ENCODE results near the gene RXRA. TPM values are rescaled to one million over a fixed set of nuclear protein-coding genes. Genes with fewer than 3 reads are reported as not detected.
A peak's percentile ranks its signal among the peaks of the same experiment; 100 is the strongest.

Gene RXRA
- total and polyA plus RNA-seq, 2 of the 13 experiments (the other 11 are each of a cell fraction or from before 2014, with no cell fraction given), result 18.9 to 29.2 TPM

DNA sequence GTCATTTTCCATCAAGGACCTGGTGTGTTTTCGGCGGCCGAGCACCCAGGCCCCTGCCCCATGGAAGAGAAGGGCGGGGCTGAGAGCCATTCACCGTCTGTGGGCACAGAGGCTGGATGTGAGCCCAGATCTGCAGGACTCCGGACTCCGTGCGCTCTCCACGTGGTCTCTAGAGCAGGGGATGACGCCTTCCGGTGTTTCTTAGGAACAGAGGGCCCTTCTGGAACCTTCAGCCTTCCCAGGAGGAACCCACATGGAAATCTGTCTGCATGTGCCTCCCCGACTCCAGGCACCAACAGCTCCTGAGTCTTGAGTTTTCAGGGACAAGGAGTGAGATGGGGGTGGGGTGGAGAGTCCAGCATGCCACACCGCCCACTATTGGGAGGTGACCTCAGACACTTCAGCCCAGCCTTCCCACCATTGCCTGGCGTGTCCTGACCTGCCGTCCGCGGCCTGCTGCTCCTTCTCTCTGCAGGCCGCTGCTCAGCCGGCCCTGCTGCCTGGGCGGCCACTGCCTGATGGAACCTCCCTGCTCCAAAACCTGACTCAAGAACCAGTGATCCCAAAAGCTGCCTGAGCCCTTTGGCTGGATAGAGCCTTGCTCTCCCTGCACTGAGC lies 2.4 kb upstream of the RXRA start (continued):
- TF ChIP-seq, protein P1, sequence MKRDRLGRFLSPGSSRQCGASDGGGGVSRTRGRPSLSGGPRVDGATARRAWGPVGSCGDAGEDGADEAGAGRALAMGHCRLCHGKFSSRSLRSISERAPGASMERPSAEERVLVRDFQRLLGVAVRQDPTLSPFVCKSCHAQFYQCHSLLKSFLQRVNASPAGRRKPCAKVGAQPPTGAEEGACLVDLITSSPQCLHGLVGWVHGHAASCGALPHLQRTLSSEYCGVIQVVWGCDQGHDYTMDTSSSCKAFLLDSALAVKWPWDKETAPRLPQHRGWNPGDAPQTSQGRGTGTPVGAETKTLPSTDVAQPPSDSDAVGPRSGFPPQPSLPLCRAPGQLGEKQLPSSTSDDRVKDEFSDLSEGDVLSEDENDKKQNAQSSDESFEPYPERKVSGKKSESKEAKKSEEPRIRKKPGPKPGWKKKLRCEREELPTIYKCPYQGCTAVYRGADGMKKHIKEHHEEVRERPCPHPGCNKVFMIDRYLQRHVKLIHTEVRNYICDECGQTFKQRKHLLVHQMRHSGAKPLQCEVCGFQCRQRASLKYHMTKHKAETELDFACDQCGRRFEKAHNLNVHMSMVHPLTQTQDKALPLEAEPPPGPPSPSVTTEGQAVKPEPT (CRISPR knock-in tag; IDR thresholded peaks at IDR 0.05; ENCODE audit: low read depth), result no peak
- TF ChIP-seq GATAD2A (CRISPR knock-in tag; IDR thresholded peaks at IDR 0.05) (peak; percentile 77), KDM5A (IDR thresholded peaks at IDR 0.05; ENCODE audit: borderline replicate concordance, low read length) (no peak), AHR (CRISPR knock-in tag; IDR thresholded peaks at IDR 0.05) (no peak), ZNF816 (CRISPR knock-in tag; IDR thresholded peaks at IDR 0.05; ENCODE audit: borderline replicate concordance) (no peak), ZFP41 (CRISPR knock-in tag; IDR thresholded peaks at IDR 0.05; ENCODE audit: borderline replicate concordance) (no peak), ZNF546 (CRISPR knock-in tag; conservative IDR thresholded peaks at IDR 0.05) (0 out of 2 replicates have a peak, but pooled peaks have one; percentile 47), ZNF251 (CRISPR knock-in tag; IDR thresholded peaks at IDR 0.05) (no peak), ZNF382 (CRISPR knock-in tag; IDR thresholded peaks at IDR 0.05; ENCODE audit: borderline replicate concordance) (no peak), ZNF768 (CRISPR knock-in tag; IDR thresholded peaks at IDR 0.05) (peak; percentile 8; the same call in 1 of the 2 replicates)
- TF ChIP-seq, protein P2, sequence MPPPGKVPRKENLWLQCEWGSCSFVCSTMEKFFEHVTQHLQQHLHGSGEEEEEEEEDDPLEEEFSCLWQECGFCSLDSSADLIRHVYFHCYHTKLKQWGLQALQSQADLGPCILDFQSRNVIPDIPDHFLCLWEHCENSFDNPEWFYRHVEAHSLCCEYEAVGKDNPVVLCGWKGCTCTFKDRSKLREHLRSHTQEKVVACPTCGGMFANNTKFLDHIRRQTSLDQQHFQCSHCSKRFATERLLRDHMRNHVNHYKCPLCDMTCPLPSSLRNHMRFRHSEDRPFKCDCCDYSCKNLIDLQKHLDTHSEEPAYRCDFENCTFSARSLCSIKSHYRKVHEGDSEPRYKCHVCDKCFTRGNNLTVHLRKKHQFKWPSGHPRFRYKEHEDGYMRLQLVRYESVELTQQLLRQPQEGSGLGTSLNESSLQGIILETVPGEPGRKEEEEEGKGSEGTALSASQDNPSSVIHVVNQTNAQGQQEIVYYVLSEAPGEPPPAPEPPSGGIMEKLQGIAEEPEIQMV (CRISPR knock-in tag; IDR thresholded peaks at IDR 0.05; ENCODE audit: low read depth), result peak; percentile 87; the same call in 1 of the 2 replicates
- TF ChIP-seq, protein P3, sequence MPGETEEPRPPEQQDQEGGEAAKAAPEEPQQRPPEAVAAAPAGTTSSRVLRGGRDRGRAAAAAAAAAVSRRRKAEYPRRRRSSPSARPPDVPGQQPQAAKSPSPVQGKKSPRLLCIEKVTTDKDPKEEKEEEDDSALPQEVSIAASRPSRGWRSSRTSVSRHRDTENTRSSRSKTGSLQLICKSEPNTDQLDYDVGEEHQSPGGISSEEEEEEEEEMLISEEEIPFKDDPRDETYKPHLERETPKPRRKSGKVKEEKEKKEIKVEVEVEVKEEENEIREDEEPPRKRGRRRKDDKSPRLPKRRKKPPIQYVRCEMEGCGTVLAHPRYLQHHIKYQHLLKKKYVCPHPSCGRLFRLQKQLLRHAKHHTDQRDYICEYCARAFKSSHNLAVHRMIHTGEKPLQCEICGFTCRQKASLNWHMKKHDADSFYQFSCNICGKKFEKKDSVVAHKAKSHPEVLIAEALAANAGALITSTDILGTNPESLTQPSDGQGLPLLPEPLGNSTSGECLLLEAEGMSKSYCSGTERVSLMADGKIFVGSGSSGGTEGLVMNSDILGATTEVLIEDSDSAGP (CRISPR knock-in tag; IDR thresholded peaks at IDR 0.05; ENCODE audit: borderline replicate concordance), result peak; percentile 69
- TF ChIP-seq, protein P4, sequence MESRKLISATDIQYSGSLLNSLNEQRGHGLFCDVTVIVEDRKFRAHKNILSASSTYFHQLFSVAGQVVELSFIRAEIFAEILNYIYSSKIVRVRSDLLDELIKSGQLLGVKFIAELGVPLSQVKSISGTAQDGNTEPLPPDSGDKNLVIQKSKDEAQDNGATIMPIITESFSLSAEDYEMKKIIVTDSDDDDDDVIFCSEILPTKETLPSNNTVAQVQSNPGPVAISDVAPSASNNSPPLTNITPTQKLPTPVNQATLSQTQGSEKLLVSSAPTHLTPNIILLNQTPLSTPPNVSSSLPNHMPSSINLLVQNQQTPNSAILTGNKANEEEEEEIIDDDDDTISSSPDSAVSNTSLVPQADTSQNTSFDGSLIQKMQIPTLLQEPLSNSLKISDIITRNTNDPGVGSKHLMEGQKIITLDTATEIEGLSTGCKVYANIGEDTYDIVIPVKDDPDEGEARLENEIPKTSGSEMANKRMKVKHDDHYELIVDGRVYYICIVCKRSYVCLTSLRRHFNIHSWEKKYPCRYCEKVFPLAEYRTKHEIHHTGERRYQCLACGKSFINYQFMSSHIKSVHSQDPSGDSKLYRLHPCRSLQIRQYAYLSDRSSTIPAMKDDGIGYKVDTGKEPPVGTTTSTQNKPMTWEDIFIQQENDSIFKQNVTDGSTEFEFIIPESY (CRISPR knock-in tag; IDR thresholded peaks at IDR 0.05), result peak; percentile 63; the same call in 1 of the 2 replicates
- TF ChIP-seq, protein P5, sequence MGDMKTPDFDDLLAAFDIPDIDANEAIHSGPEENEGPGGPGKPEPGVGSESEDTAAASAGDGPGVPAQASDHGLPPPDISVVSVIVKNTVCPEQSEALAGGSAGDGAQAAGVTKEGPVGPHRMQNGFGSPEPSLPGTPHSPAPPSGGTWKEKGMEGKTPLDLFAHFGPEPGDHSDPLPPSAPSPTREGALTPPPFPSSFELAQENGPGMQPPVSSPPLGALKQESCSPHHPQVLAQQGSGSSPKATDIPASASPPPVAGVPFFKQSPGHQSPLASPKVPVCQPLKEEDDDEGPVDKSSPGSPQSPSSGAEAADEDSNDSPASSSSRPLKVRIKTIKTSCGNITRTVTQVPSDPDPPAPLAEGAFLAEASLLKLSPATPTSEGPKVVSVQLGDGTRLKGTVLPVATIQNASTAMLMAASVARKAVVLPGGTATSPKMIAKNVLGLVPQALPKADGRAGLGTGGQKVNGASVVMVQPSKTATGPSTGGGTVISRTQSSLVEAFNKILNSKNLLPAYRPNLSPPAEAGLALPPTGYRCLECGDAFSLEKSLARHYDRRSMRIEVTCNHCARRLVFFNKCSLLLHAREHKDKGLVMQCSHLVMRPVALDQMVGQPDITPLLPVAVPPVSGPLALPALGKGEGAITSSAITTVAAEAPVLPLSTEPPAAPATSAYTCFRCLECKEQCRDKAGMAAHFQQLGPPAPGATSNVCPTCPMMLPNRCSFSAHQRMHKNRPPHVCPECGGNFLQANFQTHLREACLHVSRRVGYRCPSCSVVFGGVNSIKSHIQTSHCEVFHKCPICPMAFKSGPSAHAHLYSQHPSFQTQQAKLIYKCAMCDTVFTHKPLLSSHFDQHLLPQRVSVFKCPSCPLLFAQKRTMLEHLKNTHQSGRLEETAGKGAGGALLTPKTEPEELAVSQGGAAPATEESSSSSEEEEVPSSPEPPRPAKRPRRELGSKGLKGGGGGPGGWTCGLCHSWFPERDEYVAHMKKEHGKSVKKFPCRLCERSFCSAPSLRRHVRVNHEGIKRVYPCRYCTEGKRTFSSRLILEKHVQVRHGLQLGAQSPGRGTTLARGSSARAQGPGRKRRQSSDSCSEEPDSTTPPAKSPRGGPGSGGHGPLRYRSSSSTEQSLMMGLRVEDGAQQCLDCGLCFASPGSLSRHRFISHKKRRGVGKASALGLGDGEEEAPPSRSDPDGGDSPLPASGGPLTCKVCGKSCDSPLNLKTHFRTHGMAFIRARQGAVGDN (CRISPR knock-in tag; IDR thresholded peaks at IDR 0.05), result peak; percentile 100
- TF ChIP-seq, protein P6, sequence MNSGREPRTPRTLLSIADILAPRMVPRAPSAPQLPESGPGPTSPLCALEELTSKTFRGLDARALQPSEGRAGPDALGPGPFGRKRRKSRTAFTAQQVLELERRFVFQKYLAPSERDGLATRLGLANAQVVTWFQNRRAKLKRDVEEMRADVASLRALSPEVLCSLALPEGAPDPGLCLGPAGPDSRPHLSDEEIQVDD (CRISPR knock-in tag; IDR thresholded peaks at IDR 0.05; ENCODE audit: borderline replicate concordance), result no peak; the same call in 1 of the 2 replicates
